IMR-90 (cell line): ENCODE results near the gene HNF1B. TPM values are rescaled to one million over a fixed set of nuclear protein-coding genes. Genes with fewer than 3 reads are reported as not detected.

Experiments
- ATAC-seq: fragments of 200-7000 bp; cut with Tn5 transposase; 2 replicates; pipeline ENCODE4 v1.9.1; 2020; ENCODE audit warnings: low read depth, mild to moderate bottlenecking, moderate library complexity
- BruUV-seq: library from RNA; stranded (reverse); fragments of 400-500 nt; replicated peaks from 2 replicates; lab custom pipeline; 2021; lab: Mats Ljungman, UMichigan
- CTCF ChIA-PET: fragments of 300-600 bp; formaldehyde crosslinking; extraction: SDS; loops from one replicate; lab custom pipeline; 2021; ENCODE audit warnings: antibody characterized with exemption; lab: Yijun Ruan, JAX
- POLR2A ChIA-PET: fragments of 300-600 bp; sonication (Branson Sonifier 250); formaldehyde crosslinking; loops from one replicate; lab custom pipeline; 2022; ENCODE audit warnings: antibody characterized with exemption; ENCODE audit not compliant: unreplicated experiment; lab: Charles Lee
- DNase-seq: peaks from one replicate; pipeline ENCODE4 v3.0.0; 2013
- H2AFZ ChIP-seq: replicated peaks from 2 replicates; pipeline ENCODE3; 2013; ENCODE audit warnings: low read length, mild to moderate bottlenecking; ENCODE audit not compliant: poor library complexity
- H2AK5ac ChIP-seq: 2 replicates; pipeline ENCODE4 v1.6.1; 2013; ENCODE audit warnings: low read depth, low read length, inconsistent platforms
- H2AK9ac ChIP-seq: replicated peaks from 2 replicates; pipeline ENCODE3; 2013; ENCODE audit warnings: mild to moderate bottlenecking, low read depth, low read length, moderate library complexity; ENCODE audit not compliant: poor library complexity
- H2BK120ac ChIP-seq: 2 replicates; pipeline ENCODE4 v1.6.1; 2013; ENCODE audit warnings: low read depth, low read length, inconsistent platforms
- H2BK15ac ChIP-seq: 3 replicates; pipeline ENCODE4 v1.6.1; 2013; ENCODE audit warnings: low read depth, low read length, inconsistent platforms
- H2BK20ac ChIP-seq: 2 replicates; pipeline ENCODE4 v1.6.1; 2013; ENCODE audit warnings: low read depth, mild to moderate bottlenecking, inconsistent platforms, low read length, moderate library complexity
- H2BK5ac ChIP-seq: 2 replicates; pipeline ENCODE4 v1.6.1; 2013; ENCODE audit warnings: mild to moderate bottlenecking, low read depth, low read length, inconsistent platforms; ENCODE audit not compliant: poor library complexity, severe bottlenecking
- H3K14ac ChIP-seq: replicated peaks from 2 replicates; pipeline ENCODE4 v1.6.1; 2013; ENCODE audit warnings: low read depth, low read length, inconsistent platforms
- H3K18ac ChIP-seq: 2 replicates; pipeline ENCODE4 v1.6.1; 2013; ENCODE audit warnings: low read depth, low read length, control low read depth
- H3K23ac ChIP-seq: 2 replicates; pipeline ENCODE4 v1.6.1; 2013; ENCODE audit warnings: low read depth, low read length, inconsistent platforms
- H3K27ac ChIP-seq: 2 replicates; pipeline ENCODE4 v1.5.1; 2013; ENCODE audit warnings: mild to moderate bottlenecking, control low read depth, low read length; ENCODE audit not compliant: insufficient read depth
- H3K27me3 ChIP-seq: 2 replicates; pipeline ENCODE4 v1.6.1; 2013; ENCODE audit warnings: low read length; ENCODE audit not compliant: control insufficient read depth, insufficient read depth
- H3K36me3 ChIP-seq: 2 replicates; pipeline ENCODE4 v1.6.1; 2013; ENCODE audit warnings: low read length, mixed read lengths; ENCODE audit not compliant: control insufficient read depth, insufficient read depth
- H3K4ac ChIP-seq: 2 replicates; pipeline ENCODE4 v1.6.1; 2013; ENCODE audit warnings: low read depth, low read length, inconsistent platforms
- H3K4me1 ChIP-seq: 2 replicates; pipeline ENCODE4 v1.6.1; 2013; ENCODE audit warnings: low read length, mixed read lengths; ENCODE audit not compliant: control insufficient read depth, insufficient read depth
- H3K4me2 ChIP-seq: 2 replicates; pipeline ENCODE4 v1.6.1; 2013; ENCODE audit warnings: low read depth, mild to moderate bottlenecking, control low read depth, low read length, moderate library complexity
- H3K4me3 ChIP-seq: 2 replicates; pipeline ENCODE4 v1.5.1; 2013; ENCODE audit warnings: low read depth, mild to moderate bottlenecking, control low read depth, low read length, moderate library complexity; ENCODE audit not compliant: insufficient read depth
- H3K56ac ChIP-seq: 2 replicates; pipeline ENCODE4 v1.6.1; 2013; ENCODE audit warnings: low read length, inconsistent platforms; ENCODE audit not compliant: insufficient read depth; ENCODE audit errors: extremely low read depth
- H3K79me1 ChIP-seq, 2 experiments: 2 replicates each; pipeline ENCODE4 v1.6.1; 2013; ENCODE audit warnings: low read length in 2 of 2, inconsistent platforms in 1 of 2, low read depth in 1 of 2
- H3K9ac ChIP-seq: 2 replicates; pipeline ENCODE4 v1.6.1; 2013; ENCODE audit warnings: low read depth, low read length, control low read depth
- H3K9me1 ChIP-seq: 2 replicates; pipeline ENCODE4 v1.6.1; 2013; ENCODE audit warnings: low read length, inconsistent platforms; ENCODE audit not compliant: insufficient read depth
- H3K9me3 ChIP-seq: 2 replicates; pipeline ENCODE4 v1.6.1; 2013; ENCODE audit warnings: low read length; ENCODE audit not compliant: control insufficient read depth, insufficient read depth
- H4K20me1 ChIP-seq: 2 replicates; pipeline ENCODE4 v1.6.1; 2013; ENCODE audit warnings: low read length, inconsistent platforms; ENCODE audit not compliant: insufficient read depth
- H4K5ac ChIP-seq: 2 replicates; pipeline ENCODE4 v1.6.1; 2013; ENCODE audit warnings: mild to moderate bottlenecking, low read depth, low read length, control low read depth
- H4K8ac ChIP-seq, 2 experiments: 2 replicates each; pipeline ENCODE4 v1.6.1; 2013; ENCODE audit warnings: low read depth in 2 of 2, low read length in 2 of 2, control low read depth in 1 of 2, inconsistent platforms in 1 of 2
- H4K91ac ChIP-seq: 2 replicates; pipeline ENCODE4 v1.6.1; 2013; ENCODE audit warnings: low read depth, low read length, inconsistent platforms; ENCODE audit not compliant: insufficient read depth
- BHLHE40 ChIP-seq: fragments of 150-350 bp; IDR thresholded peaks from 2 replicates; pipeline ENCODE4 v1.6.1; 2016; ENCODE audit warnings: mild to moderate bottlenecking, low read depth, low read length
- CEBPB ChIP-seq: IDR thresholded peaks from 2 replicates; pipeline ENCODE4 v1.6.1; 2012; ENCODE audit warnings: low read depth, low read length, improper control_type of control experiment
- CHD1 ChIP-seq: IDR thresholded peaks from 2 replicates; pipeline ENCODE4 v1.6.1; 2012; ENCODE audit warnings: low read depth, low read length, improper control_type of control experiment
- CTCF ChIP-seq: conservative IDR thresholded peaks from 2 replicates; pipeline ENCODE4 v1.5.1; 2012; ENCODE audit warnings: mild to moderate bottlenecking, low read depth, low read length, improper control_type of control experiment
- FOS ChIP-seq: fragments of 150-350 bp; IDR thresholded peaks from 2 replicates; pipeline ENCODE4 v1.6.1; 2016; ENCODE audit warnings: low read depth, low read length
- MAFK ChIP-seq: IDR thresholded peaks from 2 replicates; pipeline ENCODE4 v1.6.1; 2012; ENCODE audit warnings: low read depth, low read length, improper control_type of control experiment
- MAZ ChIP-seq: IDR thresholded peaks from 2 replicates; pipeline ENCODE4 v1.6.1; 2012; ENCODE audit warnings: low read depth, mild to moderate bottlenecking, low read length, improper control_type of control experiment, moderate library complexity, borderline replicate concordance
- NFE2L2 ChIP-seq: fragments of 150-350 bp; IDR thresholded peaks from 2 replicates; pipeline ENCODE4 v1.6.1; 2016; ENCODE audit warnings: low read depth, mild to moderate bottlenecking, low read length
- POLR2A ChIP-seq: IDR thresholded peaks from 2 replicates; pipeline ENCODE4 v1.6.1; 2012; ENCODE audit warnings: mild to moderate bottlenecking, low read depth, low read length
- RCOR1 ChIP-seq: IDR thresholded peaks from 2 replicates; pipeline ENCODE4 v1.6.1; 2012; ENCODE audit warnings: mild to moderate bottlenecking, low read length, improper control_type of control experiment; ENCODE audit not compliant: insufficient replicate concordance
- RFX5 ChIP-seq: IDR thresholded peaks from 2 replicates; pipeline ENCODE4 v1.8.0; 2012; ENCODE audit warnings: low read depth, mild to moderate bottlenecking, low read length, moderate library complexity
- SMC3 ChIP-seq: fragments of 150-350 bp; IDR thresholded peaks from 2 replicates; pipeline ENCODE4 v1.6.1; 2016; ENCODE audit warnings: low read depth, mild to moderate bottlenecking, antibody characterized with exemption, low read length, moderate library complexity
- USF2 ChIP-seq: fragments of 150-350 bp; IDR thresholded peaks from 2 replicates; pipeline ENCODE4 v1.6.1; 2017; ENCODE audit warnings: mild to moderate bottlenecking, antibody characterized with exemption, low read length, low read depth
- WGBS, 2 experiments: methylation state at CpG; one replicate each; pipeline versions ENCODE4 v1.1.5 to v1.1.7; 2013; ENCODE audit warnings: missing lambda C conversion rate in 2 of 2; ENCODE audit not compliant: insufficient read length in 1 of 2; ENCODE audit errors: extremely low coverage in 2 of 2; 5-methylcytosine and 5-hydroxymethylcytosine counted together
- dilution Hi-C: fragments of 300-500 bp; cut with HindIII; formaldehyde crosslinking; loops from one replicate; pipeline ENCODE4 v1.14.3; 2018; ENCODE audit warnings: low sequenced_read_pairs; ENCODE audit not compliant: unreplicated experiment
- in situ Hi-C: fragments of 300-500 bp; cut with MboI; formaldehyde crosslinking; loops from 3 replicates; pipeline ENCODE4 v1.14.3; 2019; ENCODE audit warnings: low sequenced_read_pairs, inconsistent platforms, mixed read lengths
- intact Hi-C: fragments of 100-400 bp; cut with micrococcal nuclease; formaldehyde crosslinking; loops from 2 replicates; pipeline ENCODE4 v1.10.0; 2022
- polyA plus RNA-seq, 3 experiments: library from polyadenylated mRNA; depleted of rRNA; stranded (reverse); fragments of >200 nt; gene quantifications; 2 replicates each; pipeline ENCODE4 v1.2.3, GENCODE V29; 2012; ENCODE audit warnings: low replicate concordance in 1 of 3
- total RNA-seq: library from RNA; depleted of rRNA; stranded (reverse); fragments of >200 nt; gene quantifications from 2 replicates; pipeline ENCODE4 v1.2.3, GENCODE V29; 2012
- TF ChIP-seq, protein P1 (sequence below): fragments of 150-350 bp; IDR thresholded peaks from 2 replicates; pipeline ENCODE4 v1.6.1; 2016; ENCODE audit warnings: low read depth, mild to moderate bottlenecking, low read length, moderate library complexity, borderline replicate concordance

The HNF1B gene
- total and polyA plus RNA-seq, 2 of the 4 experiments (the other 2 are of a cell fraction), result not detected

DNA sequence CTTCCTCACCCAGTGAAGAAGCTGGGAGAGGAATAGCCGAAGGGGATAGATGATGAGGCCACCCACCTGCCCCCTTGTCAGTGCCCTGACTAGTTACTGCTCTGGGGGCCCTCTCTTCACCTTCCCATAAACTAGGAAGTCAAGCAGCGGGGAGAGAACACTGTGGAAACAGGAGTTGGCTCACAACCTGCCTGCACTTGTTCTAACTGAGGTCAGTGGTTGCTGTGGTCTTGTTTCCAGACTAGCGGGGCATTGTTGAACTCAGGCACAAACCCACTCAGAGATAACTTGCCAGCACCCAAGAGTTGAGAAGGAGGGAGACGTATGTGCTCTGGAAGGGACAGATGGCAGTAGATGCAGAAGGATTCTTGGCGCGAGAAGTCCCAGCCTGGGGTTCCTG lies 53.1 kb downstream of the HNF1B start:
- H2AK5ac ChIP-seq, result no peak overlapping the region
- H3K36me3 ChIP-seq, result no peaks in the 10 kb centered on the region
- no peak overlapping the region for H4K5ac ChIP-seq
- no peak overlapping the region for H3K27ac ChIP-seq
- DNase-seq, result no peak
- no peak overlapping the region for H4K8ac ChIP-seq
- TF ChIP-seq CHD1 (no peak), CEBPB (no peak), USF2 (no peak), POLR2A (no peak), MAZ (no peak), SMC3 (no peak), RCOR1 (no peak), FOS (no peak), RFX5 (no peak), CTCF (no peak), MAFK (no peak), NFE2L2 (no peak), BHLHE40 (no peak)
- TF ChIP-seq, protein P1, sequence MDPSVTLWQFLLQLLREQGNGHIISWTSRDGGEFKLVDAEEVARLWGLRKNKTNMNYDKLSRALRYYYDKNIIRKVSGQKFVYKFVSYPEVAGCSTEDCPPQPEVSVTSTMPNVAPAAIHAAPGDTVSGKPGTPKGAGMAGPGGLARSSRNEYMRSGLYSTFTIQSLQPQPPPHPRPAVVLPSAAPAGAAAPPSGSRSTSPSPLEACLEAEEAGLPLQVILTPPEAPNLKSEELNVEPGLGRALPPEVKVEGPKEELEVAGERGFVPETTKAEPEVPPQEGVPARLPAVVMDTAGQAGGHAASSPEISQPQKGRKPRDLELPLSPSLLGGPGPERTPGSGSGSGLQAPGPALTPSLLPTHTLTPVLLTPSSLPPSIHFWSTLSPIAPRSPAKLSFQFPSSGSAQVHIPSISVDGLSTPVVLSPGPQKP, result no peak
- in situ Hi-C loops, result no loop called here
- no peak for ATAC-seq
- H3K56ac ChIP-seq, result no peak overlapping the region
- no peaks in the 10 kb centered on the region for H4K20me1 ChIP-seq
- intact Hi-C loops, result no loop called here
- peaks cover 3% of the 10 kb centered on the region; the same call in 1 of the 2 replicates for H3K9me3 ChIP-seq
- no peak overlapping the region for H3K14ac ChIP-seq
- H3K9me1 ChIP-seq, result no peaks in the 10 kb centered on the region
- H2AFZ ChIP-seq, result no peak overlapping the region
- H3K23ac ChIP-seq, result no peak overlapping the region
- no peak overlapping the region for H2BK20ac ChIP-seq
- ChIA-PET CTCF (no interaction called here), POLR2A (no interaction called here)
- BruUV-seq, result no TSS peak
- no CpG with 5 or more reads among the region's 6 CpGs for WGBS, 2 experiments
- no peaks in the 10 kb centered on the region for H3K4me1 ChIP-seq
- no peak overlapping the region for H2BK5ac ChIP-seq
- peaks cover 18% of the 10 kb centered on the region; the same call in 1 of the 2 replicates for H3K27me3 ChIP-seq
- no peak overlapping the region for H3K18ac ChIP-seq
- no peak overlapping the region for H2AK9ac ChIP-seq
- H4K91ac ChIP-seq, result no peak overlapping the region
- H3K4ac ChIP-seq, result no peak overlapping the region
- no peak overlapping the region for H2BK120ac ChIP-seq
- no peak overlapping the region for H3K4me2 ChIP-seq
- dilution Hi-C loops, result no loop called here
- no peak overlapping the region for H3K9ac ChIP-seq
- no peak overlapping the region for H3K4me3 ChIP-seq
- no peak overlapping the region for H2BK15ac ChIP-seq
- no peaks in the 10 kb centered on the region for H3K79me1 ChIP-seq
